Erythroblast (primary cell): ENCODE results near the gene HIP1.
"Not testable (repeated sequence)": the region's sequence is repeated elsewhere in the genome, so short reads cannot be mapped to it uniquely, and the experiment has no call there.

Source experiments
- DNase-seq, 2 experiments: peaks; one replicate each; lab custom pipeline; 2025; lab: John Stamatoyannopoulos, UW
- GATA1 ChIP-seq: IDR thresholded peaks from 2 replicates; pipeline ENCODE4 v1.6.1; 2011; ENCODE audit warnings: low read depth, mild to moderate bottlenecking, control low read depth, low read length, moderate library complexity
- POLR2A ChIP-seq: IDR thresholded peaks from 2 replicates; pipeline ENCODE4 v1.6.1; 2011; ENCODE audit warnings: mild to moderate bottlenecking, low read length

HIP1 gene

DNA sequence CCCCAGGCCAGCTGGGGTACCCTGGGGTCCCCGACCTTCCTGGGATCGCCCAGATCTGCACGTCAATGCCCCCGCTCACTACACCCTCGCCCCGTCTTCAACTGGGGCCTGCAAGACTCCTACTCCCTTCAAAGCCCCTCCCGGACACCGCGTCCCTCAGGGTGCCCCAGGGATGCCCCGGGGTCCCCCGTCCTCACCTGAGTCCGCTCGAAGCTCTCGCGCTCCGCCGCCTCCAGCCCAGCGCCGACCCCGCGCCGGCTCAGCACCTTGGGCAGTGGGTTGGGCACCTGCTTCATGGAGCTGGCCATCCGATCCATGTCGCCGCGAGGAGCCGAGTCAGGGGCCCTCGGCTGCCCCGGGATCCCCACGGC is at the start of gene HIP1:
Gene HIP1, minus strand, starts transcription at position 338 of the 371 bp plus-strand sequence. Its CDS starts 21 bp downstream, at position 317.
- TF ChIP-seq POLR2A (no peak), GATA1 (no peak)
- no peak for DNase-seq

DNA sequence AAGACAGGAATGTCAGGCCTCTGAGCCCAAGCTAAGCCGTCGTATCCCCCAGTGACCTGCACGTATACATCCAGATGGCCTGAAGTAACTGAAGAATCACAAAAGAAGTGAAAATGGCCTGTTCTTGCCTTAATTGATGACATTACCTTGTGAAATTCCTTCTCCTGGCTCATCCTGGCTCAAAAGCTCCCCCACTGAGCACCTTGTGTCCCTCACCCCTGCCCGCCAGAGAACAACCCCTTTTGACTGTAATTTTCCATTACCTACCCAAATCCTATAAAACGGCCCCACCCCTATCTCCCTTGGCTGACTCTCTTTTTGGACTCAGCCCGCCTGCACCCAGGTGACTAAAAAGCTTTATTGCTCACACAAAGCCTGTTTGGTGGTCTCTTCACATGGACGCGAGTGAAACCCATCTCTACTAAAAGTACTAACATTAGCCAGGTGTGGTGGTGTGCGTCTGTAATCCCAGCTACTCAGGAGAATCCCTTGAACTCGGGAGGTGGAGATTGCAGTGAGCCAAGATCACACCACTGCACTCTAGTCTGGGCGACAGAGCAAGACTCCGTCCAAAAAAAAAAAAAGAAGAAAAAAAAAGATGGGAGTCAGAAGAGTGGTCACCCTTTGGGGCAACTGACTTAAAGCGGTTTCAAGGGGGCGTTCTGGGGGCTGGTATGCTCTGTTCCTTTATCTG is 49.6 kb upstream of the HIP1 start:
- DNase-seq = not testable (repeated sequence)

DNA sequence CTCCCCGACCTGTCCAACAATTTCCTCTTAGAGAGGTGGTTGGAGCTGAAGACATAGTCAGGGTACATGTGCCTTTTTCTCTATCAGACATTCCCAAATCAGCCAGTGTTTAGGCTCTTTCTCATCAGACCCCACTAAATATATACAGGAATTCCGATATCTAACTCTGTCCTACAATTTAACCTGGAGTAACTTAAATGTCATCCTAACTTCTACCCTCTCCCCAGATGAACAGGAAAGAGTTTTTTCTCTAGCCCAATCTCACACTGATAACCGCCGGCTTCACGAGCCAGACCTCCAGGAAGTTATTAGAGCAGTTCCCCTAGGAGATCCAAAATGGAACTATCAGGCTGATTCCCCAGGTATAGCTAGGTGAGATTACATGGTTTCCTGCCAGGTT is 44.3 kb upstream of the HIP1 start:
- DNase-seq = not testable (repeated sequence)

DNA sequence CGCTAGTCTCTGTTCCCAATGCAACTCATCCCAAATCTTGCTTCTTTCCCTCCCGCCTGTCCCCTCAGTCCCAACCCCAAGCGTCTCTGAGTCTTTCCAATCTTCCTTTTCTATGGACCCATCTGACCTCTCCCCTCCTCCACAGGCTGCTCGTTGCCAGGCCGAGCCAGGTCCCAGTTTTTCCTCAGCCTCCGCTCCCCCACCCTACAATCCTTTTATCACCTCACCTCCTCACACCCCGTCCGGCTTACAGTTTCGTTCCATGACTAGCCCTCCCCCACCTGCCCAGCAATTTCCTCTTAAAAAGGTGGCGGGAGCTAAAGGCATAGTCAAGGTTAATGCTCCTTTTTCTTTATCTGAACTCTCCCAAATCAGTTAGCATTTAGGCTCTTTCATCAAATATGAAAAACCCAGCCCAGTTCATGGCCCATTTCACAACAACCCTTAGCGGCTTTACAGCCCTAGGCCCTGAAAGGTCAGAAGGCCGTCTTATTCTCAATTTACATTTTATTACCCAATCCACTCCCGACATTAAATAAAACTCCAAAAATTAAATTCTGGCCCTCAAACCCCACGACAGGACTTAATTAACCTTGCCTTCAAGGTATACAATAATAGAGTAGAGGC is 42.0 kb upstream of the HIP1 start:
- DNase-seq = not testable (repeated sequence)

DNA sequence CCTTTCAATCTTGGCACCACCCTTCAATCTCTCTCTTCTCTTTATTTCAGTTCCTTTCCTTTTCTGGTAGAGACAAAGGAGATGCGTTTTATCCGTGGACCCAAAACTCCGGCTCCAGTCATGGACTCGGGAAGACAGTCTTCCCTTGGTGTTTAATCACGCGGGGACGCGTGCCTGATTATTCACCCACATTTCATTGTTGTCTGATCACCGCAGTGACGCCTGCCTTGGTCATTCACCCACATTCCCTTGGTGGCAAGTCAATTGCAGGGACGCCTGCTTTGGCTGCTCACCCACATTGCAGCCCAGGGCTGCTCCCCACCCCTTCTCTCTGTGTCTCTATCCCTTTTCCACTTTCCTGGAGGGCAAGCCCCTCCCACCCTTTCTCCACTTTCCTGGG is 40.8 kb upstream of the HIP1 start:
- not testable (repeated sequence) for DNase-seq

DNA sequence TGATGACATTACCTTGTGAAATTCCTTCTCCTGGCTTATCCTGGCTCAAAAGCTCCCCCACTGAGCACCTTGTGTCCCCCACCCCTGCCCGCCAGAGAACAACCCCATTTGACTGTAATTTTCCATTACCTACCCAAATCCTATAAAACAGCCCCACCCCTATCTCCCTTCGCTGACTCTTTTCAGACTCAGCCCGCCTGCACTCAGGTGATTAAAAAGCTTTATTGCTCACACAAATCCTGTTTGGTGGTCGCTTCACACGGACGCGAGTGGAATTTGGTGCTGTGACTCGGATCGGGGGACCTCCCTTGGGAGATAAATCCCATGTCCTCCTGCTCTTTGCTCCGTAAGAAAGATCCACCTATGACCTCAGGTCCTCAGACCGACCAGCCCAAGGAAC is 40.3 kb upstream of the HIP1 start:
- DNase-seq = not testable (repeated sequence)

DNA sequence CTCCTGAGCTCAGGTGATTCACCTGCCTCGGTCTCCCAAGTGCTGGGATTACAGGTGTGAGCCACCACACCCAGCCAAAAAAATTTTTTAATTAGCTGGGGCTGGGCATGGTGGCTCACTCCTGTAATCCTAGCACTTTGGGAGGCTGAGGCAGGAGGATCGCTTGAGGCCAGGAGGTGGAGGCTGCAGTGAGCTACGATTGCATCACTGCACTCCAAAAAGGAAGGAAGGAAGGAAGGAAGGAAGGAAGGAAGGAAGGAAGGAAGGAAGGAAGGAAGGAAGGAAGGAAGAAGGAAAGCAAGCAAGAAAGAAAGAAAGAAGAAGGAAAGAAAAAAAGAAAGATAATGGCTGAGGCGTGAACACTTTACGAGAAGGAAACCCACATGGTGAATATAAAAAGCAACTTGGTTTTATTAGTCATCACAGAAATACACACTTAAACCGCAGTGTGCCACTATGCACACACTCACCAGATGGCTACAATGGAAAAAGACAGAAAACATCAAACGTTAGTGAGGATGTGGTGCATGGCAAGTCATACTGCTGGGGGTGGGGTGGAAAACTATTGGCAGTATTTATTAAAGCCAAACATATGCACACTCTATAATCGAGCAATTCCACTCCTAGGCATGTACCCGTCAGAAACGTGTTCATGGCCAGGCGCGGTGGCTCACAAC is 37.7 kb upstream of the HIP1 start:
- TF ChIP-seq GATA1 = no peak

DNA sequence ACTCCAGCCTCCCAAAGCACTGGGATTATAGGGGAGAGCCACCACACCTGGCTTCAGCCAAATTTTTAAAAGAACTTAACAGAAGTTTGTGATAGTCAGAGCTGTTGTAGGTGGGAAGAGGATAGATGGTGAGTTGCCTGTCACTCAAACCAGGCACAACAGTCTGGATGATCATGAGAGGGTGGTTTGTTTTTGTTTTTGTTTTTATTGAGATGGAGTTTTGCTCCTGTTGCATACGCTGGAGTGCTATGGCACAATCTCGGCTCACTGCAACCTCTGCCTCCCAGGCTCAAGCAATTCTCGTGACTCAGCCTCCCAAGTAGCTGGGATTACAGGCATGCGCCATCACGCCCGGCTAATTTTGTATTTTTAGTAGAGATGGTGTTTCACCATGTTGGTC is 35.2 kb upstream of the HIP1 start:
- not testable (repeated sequence) for DNase-seq

More for the DNA sequence above, 37.7 kb upstream of the HIP1 start:
- DNase-seq = no peak

DNA sequence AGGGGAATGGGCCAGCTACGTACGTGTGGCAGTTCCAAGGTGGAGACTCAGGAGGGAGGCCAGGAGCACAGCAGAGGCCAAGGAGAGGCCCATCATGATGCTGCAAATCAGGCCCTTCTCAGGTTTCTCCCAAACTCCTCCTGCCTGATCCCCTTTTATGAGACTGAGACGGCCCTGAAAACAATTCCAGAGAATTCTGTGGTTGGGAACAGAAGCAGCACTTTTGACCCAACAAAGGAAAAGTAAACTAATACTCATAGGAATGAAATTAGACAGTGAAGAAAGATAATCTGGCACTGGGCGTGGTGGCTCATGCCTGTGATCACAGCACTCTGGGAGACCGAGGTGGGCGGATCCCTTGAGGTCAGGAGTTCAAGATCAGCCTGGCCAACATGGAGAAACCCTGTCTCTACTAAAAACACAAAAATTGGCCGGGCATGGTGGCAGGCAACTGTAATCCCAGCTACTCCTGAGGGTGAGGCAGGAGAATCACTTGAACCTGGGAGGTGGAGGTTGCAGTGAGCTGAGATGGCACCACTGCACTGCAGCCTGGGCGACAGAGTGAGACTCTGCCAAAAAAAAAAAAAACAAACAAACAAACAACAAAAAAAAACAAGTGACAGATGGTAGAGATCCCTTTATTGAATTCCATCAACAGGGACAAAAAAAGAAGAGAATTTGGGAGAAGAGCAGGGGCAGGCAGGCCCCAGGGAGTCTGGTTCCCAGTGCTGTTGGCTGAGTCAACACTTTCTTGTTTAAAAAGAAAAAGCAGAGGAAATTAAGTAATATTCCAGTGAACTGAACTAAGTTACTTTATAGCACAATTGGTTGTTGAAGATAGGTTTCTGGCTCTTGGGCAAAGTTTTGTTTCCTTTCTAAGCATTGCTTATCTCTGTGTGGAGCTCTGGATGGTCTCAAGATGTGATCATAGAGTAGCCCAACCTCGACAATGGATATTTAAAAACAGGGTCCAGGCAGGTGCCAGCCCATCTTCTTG is 33.6 kb upstream of the HIP1 start, which contains the start of gene CCL26:
Gene CCL26, minus strand, starts transcription at position 131 of the 997 bp plus-strand sequence. Its CDS starts 35 bp downstream, at position 96.
- DNase-seq = peak in 1 of 2 experiments; percentile 4
- no peak for TF ChIP-seq GATA1
- no peak for TF ChIP-seq POLR2A

DNA sequence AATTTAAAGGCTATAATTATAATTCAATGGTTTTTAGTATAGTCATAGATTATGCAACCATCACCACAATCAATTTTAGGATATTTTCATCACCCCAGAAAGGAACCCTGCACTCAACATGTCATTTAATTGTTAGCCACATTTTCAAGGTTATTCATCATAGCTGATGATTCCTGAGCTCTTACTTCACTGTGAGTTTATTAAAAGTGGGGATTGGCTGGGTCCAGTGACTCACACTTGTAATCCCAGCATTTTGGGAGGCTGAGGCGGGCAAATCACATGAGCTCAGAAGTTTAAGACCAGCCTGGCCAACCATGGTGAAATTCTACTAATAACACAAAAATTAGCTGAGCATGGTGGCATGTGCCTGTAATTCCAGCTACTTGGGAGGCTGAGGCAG is 32.5 kb upstream of the HIP1 start:
- TF ChIP-seq GATA1 (no peak), POLR2A (no peak)
- no peak for DNase-seq

DNA sequence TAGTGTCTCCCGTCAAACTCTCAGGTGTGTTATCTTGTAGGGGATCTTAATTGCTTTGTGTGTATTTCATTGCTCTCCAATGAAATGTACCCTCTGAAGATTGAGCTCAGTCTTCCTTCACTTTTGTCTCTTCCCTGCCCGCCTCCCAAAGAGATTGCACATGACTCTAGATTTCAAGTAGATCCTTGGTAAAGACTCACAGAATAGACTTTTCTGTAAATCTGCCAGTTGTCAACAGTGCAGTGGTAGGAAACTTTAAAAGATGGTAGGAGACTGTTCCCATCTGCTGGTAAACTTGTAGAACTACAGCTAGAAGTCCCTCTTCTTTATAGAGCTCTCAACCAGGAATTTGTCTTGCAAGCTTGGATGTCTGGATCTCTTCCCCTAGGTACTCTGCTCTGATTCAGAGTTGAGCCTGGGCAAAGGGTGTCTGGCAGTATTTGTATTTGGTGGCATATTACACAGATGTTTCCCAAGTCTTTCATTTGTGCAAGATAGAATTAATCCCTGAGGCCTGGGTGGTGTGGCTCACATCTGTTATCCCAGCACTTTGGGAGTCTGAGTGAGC is 23.7 kb upstream of the HIP1 start:
- TF ChIP-seq GATA1 (no peak), POLR2A (no peak)
- peak; percentile 39 to 48 for DNase-seq

DNA sequence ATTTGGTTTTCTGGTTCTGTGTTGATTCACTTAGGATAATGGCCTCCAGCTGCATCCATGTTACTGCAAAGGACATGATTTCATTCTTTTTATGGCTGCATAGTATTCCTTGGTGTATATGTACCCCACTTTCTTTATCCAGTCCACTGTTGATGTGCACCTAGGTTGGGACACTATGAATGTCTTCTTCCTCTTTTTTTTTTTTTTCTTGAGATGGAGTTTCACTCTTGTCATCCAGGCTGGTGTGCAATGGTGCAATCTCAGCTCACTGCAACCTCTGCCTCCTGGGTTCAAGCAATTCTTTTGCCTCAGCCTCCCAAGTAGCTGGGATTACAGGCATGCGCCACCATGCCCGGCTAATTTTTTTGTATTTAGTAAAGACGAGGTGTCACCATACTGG is 23.1 kb upstream of the HIP1 start:
- not testable (repeated sequence) for DNase-seq

DNA sequence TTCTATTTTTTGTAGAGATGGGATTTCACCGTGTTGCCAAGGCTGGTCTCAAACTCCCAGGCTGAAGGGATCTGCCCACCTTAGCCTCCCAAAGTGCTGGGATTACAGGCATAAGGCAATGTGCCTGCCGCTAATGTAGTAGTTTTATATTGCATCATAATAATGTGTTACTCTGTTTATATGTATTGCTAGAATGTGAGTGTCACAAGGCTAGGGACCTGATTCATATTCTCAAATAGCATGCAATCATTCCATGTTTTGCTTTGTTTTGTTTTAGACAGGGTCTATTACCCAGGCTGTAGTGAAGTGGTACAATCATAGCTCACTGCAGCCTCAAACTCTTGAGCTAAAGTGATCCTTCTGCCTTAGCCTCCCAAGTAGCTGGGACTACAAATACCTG is 19.8 kb upstream of the HIP1 start:
- DNase-seq = no peak
- TF ChIP-seq POLR2A (no peak), GATA1 (no peak)

DNA sequence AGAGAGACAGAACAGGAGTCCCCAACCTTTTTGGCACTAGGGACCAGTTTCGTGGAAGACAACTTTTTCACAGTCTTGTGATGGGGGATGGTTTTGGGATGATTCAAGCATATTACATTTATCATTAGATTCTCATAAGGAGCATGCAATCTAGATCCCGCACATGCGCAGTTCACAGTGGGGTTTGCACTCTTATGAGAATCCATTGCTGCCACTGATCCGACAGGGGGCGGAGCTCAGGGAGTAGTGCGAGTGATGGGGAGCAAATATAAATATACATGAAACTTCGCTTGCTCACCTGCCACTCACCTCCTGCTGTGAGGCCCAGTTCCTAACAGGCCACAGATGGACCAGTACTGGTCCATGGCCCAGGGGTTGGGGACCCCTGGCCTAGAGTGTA is 19.1 kb upstream of the HIP1 start:
- DNase-seq = no peak
- TF ChIP-seq GATA1 (no peak), POLR2A (no peak)
